H9 (cell line): Measurements from ENCODE around the gene PREX1. TPM values are rescaled to one million over a fixed set of nuclear protein-coding genes. Genes with fewer than 3 reads are reported as not detected.
"Not testable (repeated sequence)": the region's sequence is repeated elsewhere in the genome, so short reads cannot be mapped to it uniquely, and the experiment has no call there.

ENCODE experiments used
- DNase-seq: peaks from one replicate; pipeline ENCODE4 v3.0.0-alpha.2; 2017
- H2AFZ ChIP-seq: one replicate; pipeline ENCODE4 v1.6.1; 2013; ENCODE audit warnings: mild to moderate bottlenecking, low read length, control low read depth, moderate library complexity
- H2AK5ac ChIP-seq: 2 replicates; pipeline ENCODE4 v1.6.1; 2013; ENCODE audit warnings: low read length, control low read depth, mixed read lengths; ENCODE audit not compliant: insufficient read length
- H2BK120ac ChIP-seq: one replicate; pipeline ENCODE4 v1.6.1; 2013; ENCODE audit warnings: low read depth, mild to moderate bottlenecking, low read length, control low read depth, inconsistent platforms; ENCODE audit not compliant: poor library complexity, severe bottlenecking
- H2BK12ac ChIP-seq: 2 replicates; pipeline ENCODE4 v1.6.1; 2013; ENCODE audit warnings: low read length, control low read depth, mixed read lengths, low read depth; ENCODE audit not compliant: insufficient read length
- H2BK15ac ChIP-seq: 2 replicates; pipeline ENCODE4 v1.6.1; 2013; ENCODE audit warnings: low read depth, low read length, control low read depth
- H2BK20ac ChIP-seq: one replicate; pipeline ENCODE4 v1.6.1; 2013; ENCODE audit warnings: low read depth, mild to moderate bottlenecking, low read length, control low read depth, inconsistent platforms; ENCODE audit not compliant: poor library complexity, severe bottlenecking
- H2BK5ac ChIP-seq: 2 replicates; pipeline ENCODE4 v1.6.1; 2013; ENCODE audit warnings: low read length, control low read depth, mixed read lengths; ENCODE audit not compliant: insufficient read length
- H3K14ac ChIP-seq: 2 replicates; pipeline ENCODE4 v1.6.1; 2013; ENCODE audit warnings: low read length, control low read depth; ENCODE audit not compliant: insufficient read depth
- H3K18ac ChIP-seq: 2 replicates; pipeline ENCODE4 v1.6.1; 2013; ENCODE audit warnings: low read depth, mild to moderate bottlenecking, mixed read lengths, low read length, control low read depth; ENCODE audit not compliant: insufficient read length
- H3K23ac ChIP-seq: 2 replicates; pipeline ENCODE4 v1.6.1; 2013; ENCODE audit warnings: low read length, control low read depth, mixed read lengths, low read depth; ENCODE audit not compliant: insufficient read length
- H3K23me2 ChIP-seq: 2 replicates; pipeline ENCODE4 v1.6.1; 2013; ENCODE audit warnings: low read depth, mild to moderate bottlenecking, mixed read lengths, low read length, control low read depth; ENCODE audit not compliant: insufficient read length, poor library complexity, severe bottlenecking
- H3K27ac ChIP-seq: 2 replicates; pipeline ENCODE4 v1.5.1; 2013; ENCODE audit warnings: low read length, control low read depth, mixed read lengths, low read depth; ENCODE audit not compliant: insufficient read length
- H3K27me3 ChIP-seq: 2 replicates; pipeline ENCODE4 v1.6.1; 2013; ENCODE audit warnings: low read length, control low read depth, inconsistent platforms; ENCODE audit not compliant: insufficient read depth
- H3K4ac ChIP-seq: 2 replicates; pipeline ENCODE4 v1.6.1; 2013; ENCODE audit warnings: low read depth, mild to moderate bottlenecking, control low read depth, inconsistent platforms, low read length, moderate library complexity
- H3K4me1 ChIP-seq: 2 replicates; pipeline ENCODE4 v1.6.1; 2013; ENCODE audit warnings: low read length, control low read depth, inconsistent platforms; ENCODE audit not compliant: insufficient read depth
- H3K4me2 ChIP-seq: 2 replicates; pipeline ENCODE4 v1.6.1; 2013; ENCODE audit warnings: low read length, control low read depth, mixed read lengths; ENCODE audit not compliant: insufficient read length, insufficient read depth
- H3K56ac ChIP-seq: 2 replicates; pipeline ENCODE4 v1.6.1; 2013; ENCODE audit warnings: low read depth, mild to moderate bottlenecking, mixed read lengths, low read length, control low read depth; ENCODE audit not compliant: insufficient read length
- H3K79me1 ChIP-seq: 2 replicates; pipeline ENCODE4 v1.6.1; 2013; ENCODE audit warnings: low read depth, mild to moderate bottlenecking, moderate library complexity, low read length, control low read depth, inconsistent platforms; ENCODE audit not compliant: insufficient read depth, poor library complexity, severe bottlenecking
- H3K79me2 ChIP-seq: 2 replicates; pipeline ENCODE4 v1.6.1; 2013; ENCODE audit warnings: low read length, control low read depth, inconsistent platforms; ENCODE audit not compliant: insufficient read depth
- H3K9ac ChIP-seq: 2 replicates; pipeline ENCODE4 v1.6.1; 2013; ENCODE audit warnings: low read length, control low read depth, mixed read lengths; ENCODE audit not compliant: insufficient read length; ENCODE audit errors: extremely low read depth
- H3K9me3 ChIP-seq: one replicate; pipeline ENCODE4 v1.6.1; 2013; ENCODE audit warnings: low read depth, low read length, inconsistent platforms; ENCODE audit not compliant: control insufficient read depth
- H3T11ph ChIP-seq: one replicate; pipeline ENCODE4 v1.6.1; 2013; ENCODE audit warnings: mild to moderate bottlenecking, low read length, control low read depth, inconsistent platforms
- H4K20me1 ChIP-seq: one replicate; pipeline ENCODE4 v1.6.1; 2013; ENCODE audit not compliant: control insufficient read depth, insufficient read length, insufficient read depth
- H4K5ac ChIP-seq: 2 replicates; pipeline ENCODE4 v1.6.1; 2013; ENCODE audit warnings: low read depth, mild to moderate bottlenecking, mixed read lengths, low read length, control low read depth; ENCODE audit not compliant: insufficient read length
- H4K8ac ChIP-seq: replicated peaks from 2 replicates; pipeline ENCODE4 v1.6.1; 2013; ENCODE audit warnings: low read length, control low read depth, mixed read lengths, low read depth; ENCODE audit not compliant: insufficient read length
- H4K91ac ChIP-seq: 2 replicates; pipeline ENCODE4 v1.6.1; 2013; ENCODE audit warnings: low read depth, mild to moderate bottlenecking, moderate library complexity, mixed read lengths, low read length, control low read depth; ENCODE audit not compliant: insufficient read length
- H3K27ac Mint-ChIP-seq, 3 experiments: 2 replicates in 2 of 3; 3 replicates in 1 of 3; pipeline ENCODE4 v1.8.0; 2020 to 2021; ENCODE audit warnings: mixed read lengths in 3 of 3, mild to moderate bottlenecking in 1 of 3, moderate library complexity in 1 of 3
- H3K27me3 Mint-ChIP-seq: 2 replicates; pipeline ENCODE4 v1.8.0; 2021; ENCODE audit warnings: low read depth, mild to moderate bottlenecking, moderate library complexity, mixed read lengths
- H3K36me3 Mint-ChIP-seq, 3 experiments: 2 replicates in 2 of 3; 3 replicates in 1 of 3; pipeline ENCODE4 v1.8.0; 2020 to 2021; ENCODE audit warnings: low read depth in 3 of 3, mixed read lengths in 3 of 3; ENCODE audit not compliant: insufficient read depth in 1 of 3
- H3K4me1 Mint-ChIP-seq, 2 experiments: 2 replicates each; pipeline ENCODE4 v1.8.0; 2020; ENCODE audit warnings: mixed read lengths in 2 of 2
- H3K4me3 Mint-ChIP-seq, 2 experiments: 2 replicates in 1 of 2; 3 replicates in 1 of 2; pipeline ENCODE4 v1.8.0; 2020 to 2021; ENCODE audit warnings: mild to moderate bottlenecking in 2 of 2, mixed read lengths in 2 of 2, moderate library complexity in 1 of 2
- H3K9me3 Mint-ChIP-seq, 2 experiments: 2 replicates in 1 of 2; 3 replicates in 1 of 2; pipeline ENCODE4 v1.8.0; 2020; ENCODE audit warnings: mild to moderate bottlenecking in 2 of 2, mixed read lengths in 2 of 2, moderate library complexity in 1 of 2
- WGBS: extraction: QIAGEN DNeasy Blood & Tissue Kit; methylation state at CpG from one replicate; pipeline ENCODE4 v1.1.7; 2013; ENCODE audit warnings: missing lambda C conversion rate, low lambda C conversion rate, mixed read lengths; ENCODE audit not compliant: insufficient read length; ENCODE audit errors: extremely low coverage; 5-methylcytosine and 5-hydroxymethylcytosine counted together
- total RNA-seq: library from RNA; stranded (reverse); gene quantifications from 2 replicates; pipeline ENCODE4 v1.2.1, GENCODE V29; 2021
- TF ChIP-seq, protein P1 (sequence below): fragments of 200-600 bp; sonication (generic); conservative IDR thresholded peaks from 3 replicates; pipeline ENCODE4 v1.8.0; 2021; ENCODE audit warnings: antibody characterized with exemption, mild to moderate bottlenecking

The PREX1 gene
- total RNA-seq, 1 experiment from 2014 or later = 6.6 TPM

- no peaks in the 10 kb centered on the region for H3K79me1 ChIP-seq
- no peak for DNase-seq
These were observed 47.6 kb upstream of the PREX1 start for GRCh38 chr20:48875233-48875913.

DNA sequence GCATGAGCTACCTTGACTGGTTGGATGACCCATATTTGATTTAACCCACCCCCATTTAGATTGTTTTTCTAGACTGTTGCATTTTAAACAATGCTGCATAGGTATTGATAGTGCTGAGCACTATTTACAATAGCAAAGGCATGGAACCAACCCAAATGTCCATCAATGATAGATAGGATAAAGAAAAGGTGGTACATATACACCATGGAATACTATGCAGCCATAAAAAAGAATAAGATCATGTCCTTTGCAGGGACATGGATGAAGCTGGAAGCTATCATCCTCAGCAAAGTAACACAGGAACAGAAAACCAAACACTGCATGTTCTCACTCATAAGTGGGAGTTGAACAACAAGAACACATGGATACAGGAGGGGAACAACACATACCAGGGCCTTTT is 41.6 kb upstream of the PREX1 start:
- DNase-seq = not testable (repeated sequence)

More at GRCh38 chr20:48875233-48875913, 47.6 kb upstream of the PREX1 start:
- no peaks in the 10 kb centered on the region for H3K79me2 ChIP-seq
- Mint-ChIP-seq H3K4me1 (peaks cover 4 to 8% of the 10 kb centered on the region in 2 experiments; a peak in 3 of 4 replicates), H3K9me3 (no peaks in the 10 kb centered on the region), H3K27me3 (peaks cover 7% of the 10 kb centered on the region), H3K4me3 (no peak overlapping the region; a peak in 1 of 5 replicates), H3K36me3 (no peaks in the 10 kb centered on the region), H3K27ac (peak overlapping the region in 1 of 3 experiments; percentile 29; a peak in 1 of 7 replicates)
- H3K27ac ChIP-seq = no peak overlapping the region
- H3T11ph ChIP-seq = no peak overlapping the region
- H2AK5ac ChIP-seq = no peak overlapping the region
- TF ChIP-seq, protein P1, sequence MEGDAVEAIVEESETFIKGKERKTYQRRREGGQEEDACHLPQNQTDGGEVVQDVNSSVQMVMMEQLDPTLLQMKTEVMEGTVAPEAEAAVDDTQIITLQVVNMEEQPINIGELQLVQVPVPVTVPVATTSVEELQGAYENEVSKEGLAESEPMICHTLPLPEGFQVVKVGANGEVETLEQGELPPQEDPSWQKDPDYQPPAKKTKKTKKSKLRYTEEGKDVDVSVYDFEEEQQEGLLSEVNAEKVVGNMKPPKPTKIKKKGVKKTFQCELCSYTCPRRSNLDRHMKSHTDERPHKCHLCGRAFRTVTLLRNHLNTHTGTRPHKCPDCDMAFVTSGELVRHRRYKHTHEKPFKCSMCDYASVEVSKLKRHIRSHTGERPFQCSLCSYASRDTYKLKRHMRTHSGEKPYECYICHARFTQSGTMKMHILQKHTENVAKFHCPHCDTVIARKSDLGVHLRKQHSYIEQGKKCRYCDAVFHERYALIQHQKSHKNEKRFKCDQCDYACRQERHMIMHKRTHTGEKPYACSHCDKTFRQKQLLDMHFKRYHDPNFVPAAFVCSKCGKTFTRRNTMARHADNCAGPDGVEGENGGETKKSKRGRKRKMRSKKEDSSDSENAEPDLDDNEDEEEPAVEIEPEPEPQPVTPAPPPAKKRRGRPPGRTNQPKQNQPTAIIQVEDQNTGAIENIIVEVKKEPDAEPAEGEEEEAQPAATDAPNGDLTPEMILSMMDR = no peak
- no peak overlapping the region for H3K4me2 ChIP-seq
- H3K18ac ChIP-seq = no peak overlapping the region
- H3K23ac ChIP-seq = no peak overlapping the region
- no peaks in the 10 kb centered on the region for H3K27me3 ChIP-seq
- no peaks in the 10 kb centered on the region for H4K20me1 ChIP-seq
- H2BK120ac ChIP-seq = no peak overlapping the region
- H3K56ac ChIP-seq = no peak overlapping the region
- no peak overlapping the region for H2BK12ac ChIP-seq
- H3K23me2 ChIP-seq = no peaks in the 10 kb centered on the region
- no peak overlapping the region for H2BK15ac ChIP-seq
- H3K4ac ChIP-seq = no peak overlapping the region
- H4K91ac ChIP-seq = no peak overlapping the region
- no peak overlapping the region for H4K8ac ChIP-seq
- H2AFZ ChIP-seq = no peak overlapping the region
- no peaks in the 10 kb centered on the region for H3K4me1 ChIP-seq
- WGBS = no CpG with 5 or more reads among the region's 17 CpGs
- H3K9ac ChIP-seq = no peak overlapping the region
- no peak overlapping the region for H2BK20ac ChIP-seq
- H2BK5ac ChIP-seq = no peak overlapping the region
- no peak overlapping the region for H3K14ac ChIP-seq
- H4K5ac ChIP-seq = no peak overlapping the region
- no peaks in the 10 kb centered on the region for H3K9me3 ChIP-seq

More for the DNA sequence above, 41.6 kb upstream of the PREX1 start:
- H3K79me1 ChIP-seq, H3K27me3 ChIP-seq, H3K4me3 Mint-ChIP-seq, H2BK20ac ChIP-seq, H3T11ph ChIP-seq, H3K14ac ChIP-seq, H2BK120ac ChIP-seq, H3K9ac ChIP-seq, H2AK5ac ChIP-seq, H3K79me2 ChIP-seq, H3K4me1 Mint-ChIP-seq, H3K27ac Mint-ChIP-seq, H3K23ac ChIP-seq, H4K20me1 ChIP-seq, H3K36me3 Mint-ChIP-seq, H2AFZ ChIP-seq, H3K56ac ChIP-seq, H2BK12ac ChIP-seq, H4K5ac ChIP-seq, H4K8ac ChIP-seq, H3K27ac ChIP-seq, H3K4me1 ChIP-seq, H2BK15ac ChIP-seq, H3K9me3 ChIP-seq, H3K23me2 ChIP-seq, H4K91ac ChIP-seq, H3K18ac ChIP-seq, H2BK5ac ChIP-seq, H3K4ac ChIP-seq, H3K4me2 ChIP-seq, H3K9me3 Mint-ChIP-seq: not testable (repeated sequence)
- H3K27me3 Mint-ChIP-seq = peaks cover 15% of the 10 kb centered on the region
